ENCODE measurements around the gene REG4. TPM values are rescaled to one million over a fixed set of nuclear protein-coding genes. Genes with fewer than 3 reads are reported as not detected.
"Not testable (repeated sequence)": the region's sequence is repeated elsewhere in the genome, so short reads cannot be mapped to it uniquely, and the experiment has no call there.

The REG4 gene
- total and polyA plus RNA-seq, 2 donors: 0.14 TPM; not detected in 1

DNA sequence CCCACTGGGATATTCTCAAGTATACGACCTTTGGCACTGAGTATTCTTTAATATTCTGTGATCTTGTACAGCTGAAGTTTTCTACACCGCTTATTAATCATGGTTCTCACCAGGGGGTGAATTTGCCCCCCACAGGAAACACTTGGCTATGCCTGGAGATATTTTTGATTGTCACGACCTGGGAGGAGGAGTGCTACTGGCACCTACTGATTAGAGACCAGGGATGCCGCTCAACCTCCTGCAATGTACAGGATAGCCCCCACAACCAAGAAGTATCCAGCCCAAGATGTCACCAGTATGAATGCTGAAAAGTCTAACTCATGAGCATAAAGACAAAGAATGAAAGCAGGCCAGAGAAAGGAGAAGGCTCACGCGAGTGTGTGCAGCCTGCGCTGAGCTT, 13.7 kb downstream of the REG4 start:
- no peak for DNase-seq (ENCODE audit: extremely low spot score)
- Histone ChIP-seq H3K4me1 (ENCODE audit: insufficient read depth) (no peaks in the 10 kb centered on the region), H3K27ac (ENCODE audit: low read depth) (no peak overlapping the region), H3K36me3 (ENCODE audit: insufficient read depth) (no peaks in the 10 kb centered on the region), H3K4me3 (ENCODE audit: low read depth, low read length) (no peak overlapping the region)
- WGBS: 90% methylated on average over 7 of the region's 7 CpGs

DNA sequence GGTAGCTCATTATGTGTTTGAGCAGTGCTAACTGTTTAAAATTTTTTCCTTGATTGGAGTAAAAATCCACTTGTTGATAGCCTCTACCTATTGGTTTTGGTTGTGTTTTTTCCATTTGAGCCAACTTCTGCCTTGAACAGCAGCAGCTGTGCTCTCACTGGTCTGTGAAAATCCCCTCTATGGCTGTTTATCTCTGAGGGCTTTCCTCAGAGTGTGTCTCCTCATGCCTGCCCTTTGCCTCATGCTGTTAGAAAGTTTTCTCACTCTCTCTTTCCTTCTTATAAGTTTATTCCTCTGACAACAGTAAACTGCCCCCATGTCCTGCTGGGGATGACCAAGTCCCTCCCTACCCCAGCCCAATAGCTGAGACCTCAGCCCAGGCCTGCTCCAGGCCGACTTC, 14.1 kb downstream of the REG4 start:
- Histone ChIP-seq H3K27ac (ENCODE audit: low read depth) (no peak overlapping the region), H3K4me3 (ENCODE audit: low read depth, low read length) (no peak overlapping the region), H3K36me3 (ENCODE audit: insufficient read depth) (no peaks in the 10 kb centered on the region), H3K4me1 (ENCODE audit: insufficient read depth) (no peaks in the 10 kb centered on the region)
- no peak for DNase-seq (ENCODE audit: extremely low spot score)
- 76% methylated on average over 1 of the region's 1 CpG for WGBS

DNA sequence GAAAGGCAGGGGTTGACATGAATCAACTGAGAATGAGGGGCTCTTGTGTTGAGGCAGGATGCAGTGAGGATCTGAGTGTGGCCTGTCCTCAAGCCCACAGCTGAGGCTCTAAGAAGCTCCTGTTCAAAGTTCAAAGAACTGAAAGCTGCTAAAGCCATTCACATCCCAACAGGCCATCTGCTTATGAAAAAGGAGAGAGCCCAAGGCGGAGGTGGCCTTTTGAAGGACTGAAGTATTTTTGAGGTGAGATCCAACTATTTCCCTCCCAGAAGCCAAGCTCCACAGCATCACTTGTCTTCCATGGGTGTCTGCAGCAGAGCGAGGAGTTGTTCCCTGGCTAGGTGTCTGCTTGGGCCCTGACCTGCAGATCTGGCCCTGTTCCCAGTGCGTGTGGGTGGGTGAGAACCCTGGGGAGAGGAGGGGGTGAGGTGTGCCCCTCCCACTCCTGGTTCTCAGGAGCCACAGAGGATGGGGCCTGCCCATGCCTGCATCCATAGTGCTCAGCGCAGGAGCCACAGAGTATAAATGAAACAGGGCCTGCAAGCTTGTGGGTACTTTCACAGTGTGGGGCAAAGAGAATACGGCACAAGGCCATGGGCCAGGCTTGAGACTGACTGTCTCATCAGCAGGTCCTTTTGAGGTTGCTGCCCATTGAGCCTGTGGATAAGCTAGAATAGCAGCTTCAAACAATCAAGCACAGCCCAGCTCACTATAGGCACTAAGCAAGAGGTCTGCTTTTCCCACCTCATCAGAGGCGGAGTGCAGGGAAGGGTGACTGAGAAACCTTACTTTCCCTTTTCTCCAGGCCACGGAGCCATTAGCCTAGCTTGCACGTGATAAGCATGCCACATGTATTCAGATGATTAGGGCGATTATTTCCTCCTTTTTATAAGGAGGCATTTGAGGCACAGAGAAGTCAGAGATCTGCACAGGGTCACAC, 15.7 kb downstream of the REG4 start:
- no peak for DNase-seq (ENCODE audit: extremely low spot score)
- WGBS: 70% methylated on average over 9 of the region's 9 CpGs
- H3K4me1 ChIP-seq (ENCODE audit: insufficient read depth): peaks cover 3% of the 10 kb centered on the region
- no peak overlapping the region for H3K4me3 ChIP-seq (ENCODE audit: low read depth, low read length)
- H3K36me3 ChIP-seq (ENCODE audit: insufficient read depth): no peaks in the 10 kb centered on the region
- no peak overlapping the region for H3K27ac ChIP-seq (ENCODE audit: low read depth)

DNA sequence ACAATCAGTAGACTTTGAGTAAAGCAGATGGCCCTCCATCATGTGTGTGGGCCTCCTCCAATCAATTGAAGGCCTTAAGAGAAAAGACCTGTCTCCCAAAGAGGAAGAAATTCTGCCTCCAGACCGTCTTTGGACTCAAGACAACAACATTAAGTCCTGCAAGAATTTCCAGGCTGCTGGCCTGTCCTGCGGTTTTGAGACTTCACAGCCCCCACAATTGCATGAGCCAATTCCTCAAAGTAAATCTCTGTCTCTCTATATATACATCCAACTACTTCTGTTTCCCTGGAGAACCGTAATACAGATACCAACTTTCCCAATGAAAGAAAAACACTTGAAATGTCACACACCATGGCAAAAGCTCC, 16.4 kb downstream of the REG4 start:
- DNase-seq (ENCODE audit: extremely low spot score): peak; percentile 73
- no peak overlapping the region for H3K4me3 ChIP-seq (ENCODE audit: low read depth, low read length)
- no peak overlapping the region for H3K27ac ChIP-seq (ENCODE audit: low read depth)
- 31% methylated on average over 3 of the region's 3 CpGs for WGBS
- H3K36me3 ChIP-seq (ENCODE audit: insufficient read depth): no peaks in the 10 kb centered on the region
- peaks cover 3% of the 10 kb centered on the region for H3K4me1 ChIP-seq (ENCODE audit: insufficient read depth)

DNA sequence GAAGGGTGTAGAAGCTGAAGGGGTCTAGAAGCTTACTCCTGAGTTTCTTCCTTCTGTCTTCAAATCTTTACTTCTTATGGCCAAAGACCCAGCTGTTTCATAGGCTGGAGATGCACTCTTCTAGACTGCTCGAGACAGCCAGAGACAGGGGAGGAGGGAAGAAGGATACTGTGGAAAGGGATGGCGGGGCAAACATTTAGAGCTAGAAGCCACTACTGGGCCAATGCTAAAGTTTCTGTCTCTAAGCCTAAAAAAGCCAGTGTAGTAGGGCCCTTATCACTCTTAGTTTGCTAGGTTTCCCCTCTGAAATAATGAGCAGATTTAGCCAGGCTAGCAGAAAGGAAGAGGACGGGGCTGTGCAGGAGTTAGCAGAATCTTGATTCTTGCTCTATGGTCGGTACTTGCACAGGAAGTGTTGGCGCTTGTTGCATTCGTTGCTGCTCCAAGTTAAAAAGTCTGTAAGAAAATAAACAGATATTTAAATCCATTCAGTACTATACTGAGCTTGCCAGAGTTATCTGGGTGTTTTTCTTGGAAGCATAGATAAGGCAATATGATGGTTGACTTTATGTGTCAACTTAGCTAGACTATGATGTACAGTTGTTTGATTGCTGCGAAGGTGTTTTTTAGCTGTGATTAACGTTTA, 16.9 kb downstream of the REG4 start:
- DNase-seq (ENCODE audit: extremely low spot score): no peak
- Histone ChIP-seq H3K36me3 (ENCODE audit: insufficient read depth) (no peaks in the 10 kb centered on the region), H3K27ac (ENCODE audit: low read depth) (no peak overlapping the region), H3K4me1 (ENCODE audit: insufficient read depth) (peaks cover 3% of the 10 kb centered on the region), H3K4me3 (ENCODE audit: low read depth, low read length) (no peak overlapping the region)
- 37% methylated on average over 8 of the region's 8 CpGs for WGBS

DNA sequence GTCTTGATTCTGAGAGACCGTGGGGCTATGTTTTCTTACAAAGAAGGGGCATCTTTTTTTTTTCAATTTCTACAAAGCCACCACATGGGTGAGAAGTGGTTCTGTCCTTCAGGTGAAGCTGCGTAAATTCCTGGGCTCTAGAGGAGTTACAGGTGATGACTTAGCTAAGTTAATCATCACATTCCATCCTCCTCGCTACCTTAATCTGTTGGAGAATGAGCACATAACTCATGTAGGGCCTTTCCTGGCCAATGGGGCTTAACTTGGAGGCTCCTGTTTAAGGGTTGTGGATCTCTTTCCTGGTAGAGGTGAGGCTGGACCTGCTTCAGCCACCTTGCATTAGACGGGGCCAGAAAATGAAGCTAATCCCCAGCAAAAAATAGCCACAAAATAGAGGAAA, 19.9 kb downstream of the REG4 start:
- no peak overlapping the region for H3K27ac ChIP-seq (ENCODE audit: low read depth)
- no peaks in the 10 kb centered on the region for H3K36me3 ChIP-seq (ENCODE audit: insufficient read depth)
- H3K4me1 ChIP-seq (ENCODE audit: insufficient read depth): peaks cover 3% of the 10 kb centered on the region
- WGBS: 75% methylated on average over 4 of the region's 4 CpGs
- H3K4me3 ChIP-seq (ENCODE audit: low read depth, low read length): no peak overlapping the region
- no peak for DNase-seq (ENCODE audit: extremely low spot score)

DNA sequence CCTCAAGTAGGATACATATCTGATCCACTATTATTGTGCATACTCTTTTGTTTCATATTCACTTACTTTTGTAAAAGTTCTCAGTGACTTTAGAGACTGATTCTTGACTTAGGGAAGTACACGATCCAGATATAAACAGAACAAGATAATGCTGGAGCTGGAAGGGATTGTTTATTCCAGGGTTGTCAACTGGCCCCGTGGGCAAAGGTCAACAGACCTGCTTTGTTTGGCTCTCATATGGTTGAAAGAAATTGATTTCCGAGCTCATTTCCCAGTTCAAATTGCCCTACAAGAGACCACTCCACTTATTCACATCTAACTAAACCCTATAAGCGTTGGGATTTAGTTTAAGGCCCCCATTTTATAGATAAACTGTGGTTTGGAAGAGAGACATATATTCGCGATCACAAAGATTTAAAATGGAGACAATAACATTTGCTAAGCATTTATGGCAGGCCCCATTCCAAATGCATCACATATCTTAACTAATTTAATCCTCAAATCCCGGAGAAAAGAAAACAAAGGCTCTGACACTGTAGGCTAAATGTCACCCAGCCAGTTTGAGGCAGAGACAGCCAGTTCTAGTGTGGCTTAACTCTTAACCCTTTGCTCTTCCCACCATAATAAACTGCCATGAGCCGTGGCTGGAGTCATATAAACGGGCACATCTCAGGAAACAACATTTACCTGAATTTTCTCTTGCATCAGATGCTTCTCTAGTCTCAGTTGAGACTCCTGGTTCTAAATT, 20.6 kb downstream of the REG4 start:
- Histone ChIP-seq H3K4me3 (ENCODE audit: low read depth, low read length) (no peak overlapping the region), H3K27ac (ENCODE audit: low read depth) (no peak overlapping the region), H3K4me1 (ENCODE audit: insufficient read depth) (peaks cover 3% of the 10 kb centered on the region), H3K36me3 (ENCODE audit: insufficient read depth) (no peaks in the 10 kb centered on the region)
- DNase-seq (ENCODE audit: extremely low spot score): no peak
- WGBS: 21% methylated on average over 9 of the region's 9 CpGs

DNA sequence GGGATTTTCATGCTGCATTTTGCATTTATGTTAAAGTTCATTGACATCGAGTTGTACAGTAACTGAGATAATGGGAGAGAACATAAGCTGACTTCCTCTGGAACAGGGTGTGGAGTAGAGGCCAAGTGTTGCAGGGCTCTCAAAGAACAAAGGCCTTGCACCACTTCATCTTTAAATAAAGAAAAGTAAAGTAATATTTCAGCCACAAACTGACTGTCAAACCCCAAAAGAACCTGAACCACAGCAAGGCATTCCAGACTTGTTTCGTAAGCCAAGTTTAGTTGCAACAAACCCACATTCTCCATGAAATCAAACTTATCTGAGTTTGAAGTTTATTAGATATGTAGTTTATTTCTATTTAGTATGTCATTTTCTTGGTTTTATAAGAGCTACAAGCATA, 23.5 kb downstream of the REG4 start:
- Histone ChIP-seq H3K27ac (ENCODE audit: low read depth) (no peak overlapping the region), H3K36me3 (ENCODE audit: insufficient read depth) (no peaks in the 10 kb centered on the region), H3K4me1 (ENCODE audit: insufficient read depth) (peaks cover 3% of the 10 kb centered on the region), H3K4me3 (ENCODE audit: low read depth, low read length) (no peak overlapping the region)
- no peak for DNase-seq (ENCODE audit: extremely low spot score)
- WGBS: 29% methylated on average over 2 of the region's 2 CpGs

DNA sequence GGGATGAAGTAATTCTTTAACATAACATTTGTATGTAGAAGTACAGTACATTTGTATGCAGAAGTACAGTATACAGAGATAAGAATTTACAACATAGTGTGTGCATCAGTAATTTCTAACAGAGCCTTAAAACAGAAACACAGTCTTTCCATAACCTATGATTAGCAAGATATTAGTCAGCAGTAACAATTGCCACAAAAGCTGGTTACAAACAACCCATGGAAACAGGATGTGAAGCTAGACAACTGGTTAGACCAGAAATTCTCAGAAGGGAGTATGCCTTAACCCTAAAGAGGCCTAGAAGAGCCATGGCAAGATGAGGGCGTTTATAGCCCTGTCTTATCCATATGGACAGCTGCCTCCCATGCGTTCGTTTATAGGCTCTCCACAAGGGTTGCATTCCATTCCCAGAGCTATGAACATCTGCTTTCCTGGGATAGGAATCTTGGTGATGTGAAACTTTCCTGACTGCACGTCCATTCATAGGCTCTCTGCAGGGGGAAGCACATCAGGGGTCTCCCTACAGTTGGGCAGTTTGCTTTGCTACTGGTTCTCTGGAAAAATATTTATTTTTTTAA, 24.7 kb downstream of the REG4 start:
- H3K36me3 ChIP-seq (ENCODE audit: insufficient read depth); H3K4me3 ChIP-seq (ENCODE audit: low read depth, low read length); H3K27ac ChIP-seq (ENCODE audit: low read depth); H3K4me1 ChIP-seq (ENCODE audit: insufficient read depth); DNase-seq (ENCODE audit: extremely low spot score): not testable (repeated sequence)
- 54% methylated on average over 4 of the region's 4 CpGs for WGBS

DNA sequence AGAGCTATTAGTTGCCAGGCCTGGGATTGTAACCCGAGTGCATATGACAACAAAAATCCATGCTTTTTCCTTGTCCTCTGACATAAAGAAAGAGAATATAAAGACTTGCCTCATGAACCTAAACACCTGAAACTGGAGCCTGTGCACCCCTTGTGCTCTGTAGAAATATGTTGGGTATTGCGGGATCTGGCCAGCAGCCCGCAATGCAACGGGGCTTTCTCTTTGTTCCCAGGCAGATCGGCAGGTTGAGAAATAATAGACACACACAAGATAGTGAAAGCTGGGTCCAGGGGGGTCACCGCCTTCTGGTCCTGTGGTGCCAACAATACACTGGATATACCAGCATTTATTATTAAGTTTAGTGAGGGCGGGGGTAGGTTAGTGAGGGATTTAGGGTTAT, 25.2 kb downstream of the REG4 start:
- not testable (repeated sequence) for DNase-seq (ENCODE audit: extremely low spot score); H3K36me3 ChIP-seq (ENCODE audit: insufficient read depth); H3K4me3 ChIP-seq (ENCODE audit: low read depth, low read length); H3K4me1 ChIP-seq (ENCODE audit: insufficient read depth); H3K27ac ChIP-seq (ENCODE audit: low read depth)
- 71% methylated on average over 7 of the region's 7 CpGs for WGBS

DNA sequence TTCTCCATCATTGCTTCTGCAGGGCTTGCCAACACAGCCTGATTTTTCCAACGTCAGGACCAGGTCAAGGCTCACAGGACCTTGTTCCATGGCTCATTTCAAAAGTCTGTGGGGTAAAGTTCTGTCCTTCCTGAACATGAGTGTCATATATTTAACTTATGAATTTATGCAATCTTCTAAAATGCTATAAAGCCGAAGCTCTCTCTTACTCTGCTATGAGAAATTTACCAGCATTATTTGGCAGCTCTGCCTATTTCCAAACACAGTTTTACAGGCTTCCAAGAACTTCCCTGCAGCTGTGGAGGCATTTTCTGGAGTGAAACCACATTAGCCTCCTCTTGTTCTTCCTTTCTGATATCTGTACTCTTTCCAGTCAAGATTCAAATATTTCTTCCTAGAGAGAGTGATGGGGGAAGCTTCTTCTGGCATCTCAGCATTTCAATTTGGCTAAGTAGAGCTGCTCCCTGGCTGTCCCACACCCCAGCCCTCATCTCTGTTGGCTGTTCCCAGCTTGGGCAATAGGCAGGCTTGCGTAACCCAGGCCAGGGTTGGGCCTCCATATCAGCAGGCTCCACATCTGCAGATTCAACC, 27.0 kb downstream of the REG4 start:
- no peak overlapping the region for H3K27ac ChIP-seq (ENCODE audit: low read depth)
- no peaks in the 10 kb centered on the region for H3K4me1 ChIP-seq (ENCODE audit: insufficient read depth)
- H3K36me3 ChIP-seq (ENCODE audit: insufficient read depth): no peaks in the 10 kb centered on the region
- no peak overlapping the region for H3K4me3 ChIP-seq (ENCODE audit: low read depth, low read length)
- DNase-seq (ENCODE audit: extremely low spot score): no peak
- WGBS: 41% methylated on average over 3 of the region's 3 CpGs

DNA sequence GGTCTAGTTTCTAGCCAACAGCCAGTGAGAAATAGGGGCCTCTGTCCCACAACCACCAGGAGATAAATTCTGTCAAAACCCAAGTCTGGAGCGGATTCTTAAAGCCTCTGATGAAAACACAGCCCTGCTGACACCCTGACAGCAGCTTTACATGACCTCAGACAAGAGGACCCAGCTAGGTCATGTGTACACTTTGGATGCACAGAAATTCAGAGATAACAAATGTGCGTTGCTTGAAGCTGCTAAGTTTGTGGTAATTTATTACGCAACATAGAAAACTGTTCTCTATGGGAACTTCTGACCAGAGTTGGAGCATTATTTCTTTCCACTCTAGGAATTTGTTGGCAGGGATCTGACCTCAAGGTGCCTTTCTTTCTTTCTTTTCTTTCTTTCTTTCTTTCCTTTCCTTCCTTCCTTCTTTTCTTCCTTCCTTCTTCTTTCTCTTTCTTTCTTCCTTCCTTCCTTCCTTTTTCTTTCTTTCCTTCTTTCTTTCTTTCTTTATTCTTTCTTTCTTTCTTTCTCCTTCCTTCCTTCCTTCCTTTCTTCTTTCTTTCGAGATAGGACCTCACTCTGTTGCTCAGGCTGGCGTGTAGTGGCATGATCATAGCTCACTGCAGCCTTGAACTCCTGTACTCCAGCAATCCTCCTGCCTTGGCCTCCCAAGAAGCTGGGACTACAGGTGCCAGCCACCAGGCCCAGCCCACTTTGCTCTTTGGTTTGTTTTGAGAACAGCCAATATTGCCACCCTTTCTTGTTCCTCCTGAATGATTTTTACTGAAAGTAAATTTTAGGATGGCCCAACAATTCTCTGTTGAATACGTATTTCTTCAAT, 27.7 kb downstream of the REG4 start:
- no peaks in the 10 kb centered on the region for H3K36me3 ChIP-seq (ENCODE audit: insufficient read depth)
- no peak overlapping the region for H3K27ac ChIP-seq (ENCODE audit: low read depth)
- no peaks in the 10 kb centered on the region for H3K4me1 ChIP-seq (ENCODE audit: insufficient read depth)
- 63% methylated on average over 6 of the region's 6 CpGs for whole genome bisulfite sequencing
- DNase-seq (ENCODE audit: extremely low spot score): no peak
- H3K4me3 ChIP-seq (ENCODE audit: low read depth, low read length): no peak overlapping the region

All from urinary bladder (tissue), 4 donors.